Breast epithelium (tissue), 3 donors: Measurements from ENCODE around the gene CLASP2.

Source experiments
- POLR2A ChIP-seq: fragments of 450-650 bp; IDR thresholded peaks from one replicate; pipeline ENCODE4 v1.6.1; 2016; ENCODE audit warnings: antibody characterized with exemption, mild to moderate bottlenecking, moderate library complexity
- TF ChIP-seq, protein P1 (sequence below), 3 donors: fragments of 450-650 bp; IDR thresholded peaks; one replicate each; pipeline ENCODE4 v1.5.1; 2016 to 2017; ENCODE audit warnings: antibody characterized with exemption in 3 of 3, mild to moderate bottlenecking in 3 of 3, moderate library complexity in 3 of 3

GRCh38 chr3:33732394-33732793 lies 14.3 kb upstream of the CLASP2 start:
- TF ChIP-seq, protein P1, sequence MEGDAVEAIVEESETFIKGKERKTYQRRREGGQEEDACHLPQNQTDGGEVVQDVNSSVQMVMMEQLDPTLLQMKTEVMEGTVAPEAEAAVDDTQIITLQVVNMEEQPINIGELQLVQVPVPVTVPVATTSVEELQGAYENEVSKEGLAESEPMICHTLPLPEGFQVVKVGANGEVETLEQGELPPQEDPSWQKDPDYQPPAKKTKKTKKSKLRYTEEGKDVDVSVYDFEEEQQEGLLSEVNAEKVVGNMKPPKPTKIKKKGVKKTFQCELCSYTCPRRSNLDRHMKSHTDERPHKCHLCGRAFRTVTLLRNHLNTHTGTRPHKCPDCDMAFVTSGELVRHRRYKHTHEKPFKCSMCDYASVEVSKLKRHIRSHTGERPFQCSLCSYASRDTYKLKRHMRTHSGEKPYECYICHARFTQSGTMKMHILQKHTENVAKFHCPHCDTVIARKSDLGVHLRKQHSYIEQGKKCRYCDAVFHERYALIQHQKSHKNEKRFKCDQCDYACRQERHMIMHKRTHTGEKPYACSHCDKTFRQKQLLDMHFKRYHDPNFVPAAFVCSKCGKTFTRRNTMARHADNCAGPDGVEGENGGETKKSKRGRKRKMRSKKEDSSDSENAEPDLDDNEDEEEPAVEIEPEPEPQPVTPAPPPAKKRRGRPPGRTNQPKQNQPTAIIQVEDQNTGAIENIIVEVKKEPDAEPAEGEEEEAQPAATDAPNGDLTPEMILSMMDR (IDR thresholded peaks at IDR 0.05), result no peak
- no peak for TF ChIP-seq POLR2A
